K562 (cell line): Measurements from ENCODE around the gene C1QTNF7. TPM values are rescaled to one million over a fixed set of nuclear protein-coding genes. Genes with fewer than 3 reads are reported as not detected.

Experiments
- ATAC-seq: fragments of 200-7000 bp; cut with Tn5 transposase; 3 replicates; pipeline ENCODE4 v1.9.1; 2020; ENCODE audit warnings: moderate library complexity
- BruUV-seq: library from RNA; stranded (reverse); fragments of 400-500 nt; replicated peaks from 2 replicates; lab custom pipeline; 2021; lab: Mats Ljungman, UMichigan
- CTCF ChIA-PET: fragments of 300-600 bp; formaldehyde crosslinking; extraction: SDS; loops from one replicate; lab custom pipeline; 2021; ENCODE audit warnings: low intra/inter-chr PET ratio; lab: Yijun Ruan, JAX
- POLR2A ChIA-PET: fragments of 300-600, 350-650 bp; sonication (Branson Sonifier 250); formaldehyde crosslinking; extraction: SDS; loops from one replicate; lab custom pipeline; 2021; ENCODE audit warnings: antibody characterized with exemption, inconsistent platforms; lab: Yijun Ruan, JAX
- DNase-seq, 4 experiments: peaks; one replicate each; pipeline versions ENCODE4 v3.0.0 to v3.0.0-alpha.2; 2011 to 2018; ENCODE audit warnings: low spot score in 3 of 4, mixed read lengths in 3 of 4; ENCODE audit errors: extremely low read depth in 1 of 4
- FAIRE-seq: peaks from 2 replicates; lab custom pipeline; 2011; peaks lifted over from hg19 to GRCh38; lab: Jason Lieb, UNC
- H2AFZ ChIP-seq: 2 replicates; pipeline ENCODE4 v1.6.0; 2011; ENCODE audit warnings: low read depth, low read length, control low read depth, inconsistent platforms
- H3K27ac ChIP-seq: fragments of 200-600 bp; 3 replicates; pipeline ENCODE4 v1.8.0; 2011; ENCODE audit warnings: low read depth, mild to moderate bottlenecking, control low read depth, inconsistent platforms, low read length, moderate library complexity, mixed read lengths; ENCODE audit errors: extremely low read depth
- H3K27me3 ChIP-seq, 2 experiments: fragments of 300-600 bp in 1 of 2; 2 replicates in 1 of 2; 3 replicates in 1 of 2; pipeline versions ENCODE4 v1.6.0 to v1.8.0; 2011; ENCODE audit warnings: inconsistent platforms in 2 of 2, low read length in 2 of 2, mild to moderate bottlenecking in 1 of 2, mixed read lengths in 1 of 2, moderate library complexity in 1 of 2; ENCODE audit not compliant: control insufficient read depth in 2 of 2, insufficient read depth in 2 of 2
- H3K36me3 ChIP-seq: fragments of 300-600 bp; 3 replicates; pipeline ENCODE4 v1.8.0; 2011; ENCODE audit warnings: mild to moderate bottlenecking, low read length, inconsistent platforms; ENCODE audit not compliant: control insufficient read depth, insufficient read depth
- H3K4me1 ChIP-seq, 2 experiments: fragments of 200-600 bp in 1 of 2; replicated peaks in 1 of 2; 2 replicates in 1 of 2; 3 replicates in 1 of 2; pipeline versions ENCODE4 v1.5.1 to v1.8.0; 2011; ENCODE audit warnings: inconsistent platforms in 2 of 2, low read length in 2 of 2, mild to moderate bottlenecking in 1 of 2, mixed read lengths in 1 of 2, moderate library complexity in 1 of 2; ENCODE audit not compliant: control insufficient read depth in 2 of 2, insufficient read depth in 2 of 2
- H3K4me2 ChIP-seq: 2 replicates; pipeline ENCODE4 v1.6.1; 2011; ENCODE audit warnings: low read length, control low read depth, inconsistent platforms, mixed read lengths; ENCODE audit not compliant: insufficient read depth
- H3K4me3 ChIP-seq: fragments of 200-600 bp; sonication (generic), shearing (Covaris generic); 2 replicates; pipeline ENCODE4 v1.5.1; 2016; ENCODE audit warnings: control low read depth, inconsistent platforms
- H3K79me2 ChIP-seq: fragments of 200-600 bp; 3 replicates; pipeline ENCODE4 v1.8.0; 2011; ENCODE audit warnings: low read length, inconsistent platforms; ENCODE audit not compliant: control insufficient read depth, insufficient read depth
- H3K9ac ChIP-seq, 2 experiments: 2 replicates each; pipeline versions ENCODE4 v1.6.0 to v1.6.1; 2011; ENCODE audit warnings: low read depth in 2 of 2, low read length in 2 of 2, control low read depth in 1 of 2, inconsistent platforms in 1 of 2, mild to moderate bottlenecking in 1 of 2, mixed read lengths in 1 of 2; ENCODE audit not compliant: insufficient read depth in 1 of 2
- H3K9me1 ChIP-seq: one replicate; pipeline ENCODE4 v1.6.0; 2011; ENCODE audit warnings: inconsistent platforms, mild to moderate bottlenecking, low read length, moderate library complexity; ENCODE audit not compliant: control insufficient read depth, insufficient read depth
- H3K9me3 ChIP-seq: replicated peaks from 2 replicates; pipeline ENCODE4 v1.5.1; 2011; ENCODE audit warnings: low read depth, low read length, inconsistent platforms; ENCODE audit not compliant: control insufficient read depth, insufficient read depth
- H4K20me1 ChIP-seq: replicated peaks from 2 replicates; pipeline ENCODE4 v1.6.1; 2011; ENCODE audit warnings: low read length, inconsistent platforms, mixed read lengths; ENCODE audit not compliant: control insufficient read depth, insufficient read depth
- CREB1 ChIP-seq, 2 experiments: sonication (generic) in 1 of 2; formaldehyde crosslinking in 1 of 2; IDR thresholded peaks; 2 replicates each; pipeline versions ENCODE4 v1.6.1 to v1.8.0; 2012 to 2022; ENCODE audit warnings: inconsistent platforms in 1 of 2, mild to moderate bottlenecking in 1 of 2, missing genetic modification reagents in 1 of 2, moderate library complexity in 1 of 2
- GTF2E2 ChIP-seq: fragments of 200-800 bp; sonication (Bioruptor generic); IDR thresholded peaks from 2 replicates; pipeline ENCODE4 v1.6.1; 2016; ENCODE audit warnings: missing genetic modification characterization, missing compliant biosample characterization
- KLF10 ChIP-seq: fragments of 250-450 bp; sonication (Bioruptor Pico); IDR thresholded peaks from 2 replicates; pipeline ENCODE4 v1.6.1; 2021; ENCODE audit warnings: matching md5 sums
- MAZ ChIP-seq, 2 experiments: fragments of 450-650 bp in 1 of 2; sonication (generic) in 1 of 2; formaldehyde crosslinking; IDR thresholded peaks in 1 of 2; conservative IDR thresholded peaks in 1 of 2; 2 replicates each; pipeline versions ENCODE4 v1.4.0 to v1.5.0; 2020; ENCODE audit warnings: mild to moderate bottlenecking in 1 of 2, missing genetic modification reagents in 1 of 2
- MTA3 ChIP-seq: fragments of 450-650 bp; formaldehyde crosslinking; IDR thresholded peaks from 2 replicates; pipeline ENCODE4 v1.6.1; 2017; ENCODE audit warnings: mild to moderate bottlenecking, borderline replicate concordance
- SAFB ChIP-seq: fragments of 200-400 bp; formaldehyde crosslinking; IDR thresholded peaks from 2 replicates; pipeline ENCODE4 v1.6.1; 2017; ENCODE audit warnings: low read depth, low read length, borderline replicate concordance
- SMC3 ChIP-seq: conservative IDR thresholded peaks from 2 replicates; pipeline ENCODE4 v1.6.1; 2011; ENCODE audit warnings: low read depth, low read length, improper control_type of control experiment; ENCODE audit not compliant: insufficient read depth
- ZNF12 ChIP-seq: sonication (generic); formaldehyde crosslinking; IDR thresholded peaks from 2 replicates; pipeline ENCODE4 v1.4.0; 2020; ENCODE audit warnings: mild to moderate bottlenecking, missing genetic modification reagents
- WGBS: fragments of 100-300 bp; shearing (Covaris generic); methylation state at CpG from one replicate; pipeline ENCODE4 v1.1.6; 2016; ENCODE audit warnings: low coverage, mixed read lengths; ENCODE audit not compliant: insufficient coverage; ENCODE audit errors: missing lambda C conversion rate; 5-methylcytosine and 5-hydroxymethylcytosine counted together
- in situ Hi-C: fragments of 300-500 bp; cut with MboI; formaldehyde crosslinking; loops from 4 replicates; pipeline ENCODE4 v1.15.0; 2018; ENCODE audit warnings: inconsistent platforms, mixed read lengths
- intact Hi-C: fragments of 100-400 bp; cut with micrococcal nuclease; formaldehyde crosslinking; loops from 2 replicates; pipeline ENCODE4 v1.14.2; 2022
- polyA plus RNA-seq, 8 experiments: library from polyadenylated mRNA; depleted of rRNA in 4 of 8; stranded (reverse) in 5 of 8; unstranded in 3 of 8; fragments of >200 nt; fragmentation: Nextera tagmentation in 2 of 8; fragmentation: Illumina TruSeq in 1 of 8; extraction: Ambion mirVana in 2 of 8; extraction: Trizol in 1 of 8; gene quantifications; 2 replicates each; pipeline versions ENCODE4 v1.2.1 to v1.2.3, GENCODE V29; 2011 to 2014; ENCODE audit warnings: inconsistent platforms in 1 of 8, missing spikeins in 1 of 8
- total RNA-seq, 7 experiments: library from RNA; depleted of rRNA in 6 of 7; stranded (reverse); fragments of >200 nt in 6 of 7; fragmentation: Illumina TruSeq in 2 of 7; extraction: Trizol in 2 of 7; gene quantifications; 2 replicates each; pipeline versions ENCODE4 v1.2.1 to v1.2.3, GENCODE V29; 2011 to 2021; ENCODE audit warnings: low replicate concordance in 1 of 7

Gene C1QTNF7
- total and polyA plus RNA-seq, 9 of the 15 experiments (the other 6 are each of a cell fraction or from before 2014, with no cell fraction given): not detected

GRCh38 chr4:15412461-15412860, 15.4 kb upstream of the C1QTNF7 start:
- CTCF ChIA-PET: no interaction called here
- Histone ChIP-seq H3K9me3 (no peaks in the 10 kb centered on the region), H3K4me3 (no peak overlapping the region), H3K27ac (no peak overlapping the region), H3K79me2 (no peaks in the 10 kb centered on the region), H4K20me1 (no peaks in the 10 kb centered on the region), H3K36me3 (no peaks in the 10 kb centered on the region), H3K4me1 (no peaks in the 10 kb centered on the region), H3K9ac (no peak overlapping the region), H2AFZ (no peak overlapping the region), H3K4me2 (no peak overlapping the region), H3K9me1 (no peaks in the 10 kb centered on the region), H3K27me3 (no peaks in the 10 kb centered on the region)
- intact Hi-C loops (no loop called here), in situ Hi-C loops (no loop called here)
- TF ChIP-seq KLF10 (CRISPR knock-in tag): no peak
- no peak for TF ChIP-seq MTA3
- no peak for TF ChIP-seq SMC3
- TF ChIP-seq ZNF12: no peak
- TF ChIP-seq SAFB: no peak
- TF ChIP-seq CREB1 (IDR thresholded peaks at IDR 0.05): no peak
- TF ChIP-seq CREB1 (CRISPR knock-in tag; IDR thresholded peaks at IDR 0.05): no peak
- TF ChIP-seq MAZ (CRISPR knock-in tag; conservative IDR thresholded peaks at IDR 0.05 in 1 of 2, IDR thresholded peaks at IDR 0.05 in 1 of 2): no peak
- no peak for TF ChIP-seq GTF2E2 (tag)
- POLR2A ChIA-PET: interaction anchor here (1.2 kb wide), 1 partner anchor 12 kb away, joined by 5 read pairs; no protein-coding TSS in a partner anchor
- FAIRE-seq (no peak), DNase-seq (no peak), ATAC-seq (no peak)
- BruUV-seq: no TSS peak
- WGBS: 1% methylated on average over 5 of the region's 5 CpGs
